ENCODE results near the gene KRTAP21-2.

The KRTAP21-2 gene

GRCh38 chr21:30714946-30715345, 32.1 kb downstream of the KRTAP21-2 start:
- DNase-seq (ENCODE audit: low spot score): no peak
- in situ Hi-C loops (cut with MboI; ENCODE audit: low sequenced_read_pairs, unreplicated experiment): no loop called here
- no peak for TF ChIP-seq CTCF (IDR thresholded peaks at IDR 0.05; ENCODE audit: borderline replicate concordance, control extremely low read depth, extremely low read depth, insufficient read depth, missing control alignments)

- in situ Hi-C loops (cut with MboI; ENCODE audit: low sequenced_read_pairs, unreplicated experiment): no loop called here
- no peak for TF ChIP-seq CTCF (IDR thresholded peaks at IDR 0.05; ENCODE audit: borderline replicate concordance, control extremely low read depth, extremely low read depth, insufficient read depth, missing control alignments)
- DNase-seq (ENCODE audit: low spot score): no peak
Measured at GRCh38 chr21:30714456-30714855, 32.6 kb downstream of the KRTAP21-2 start.

GRCh38 chr21:30713766-30714165, 33.3 kb downstream of the KRTAP21-2 start:
- in situ Hi-C loops (cut with MboI; ENCODE audit: low sequenced_read_pairs, unreplicated experiment): no loop called here
- TF ChIP-seq CTCF (IDR thresholded peaks at IDR 0.05; ENCODE audit: borderline replicate concordance, control extremely low read depth, extremely low read depth, insufficient read depth, missing control alignments): no peak
- no peak for DNase-seq (ENCODE audit: low spot score)

- TF ChIP-seq CTCF (IDR thresholded peaks at IDR 0.05; ENCODE audit: borderline replicate concordance, control extremely low read depth, extremely low read depth, insufficient read depth, missing control alignments): no peak
- DNase-seq (ENCODE audit: low spot score): no peak
- in situ Hi-C loops (cut with MboI; ENCODE audit: low sequenced_read_pairs, unreplicated experiment): no loop called here
Measured at GRCh38 chr21:30710499-30710898, 36.6 kb downstream of the KRTAP21-2 start.

- no peak for DNase-seq (ENCODE audit: low spot score)
- TF ChIP-seq CTCF (IDR thresholded peaks at IDR 0.05; ENCODE audit: borderline replicate concordance, control extremely low read depth, extremely low read depth, insufficient read depth, missing control alignments): no peak
- in situ Hi-C loops (cut with MboI; ENCODE audit: low sequenced_read_pairs, unreplicated experiment): no loop called here
Measured at GRCh38 chr21:30707409-30707808, 39.6 kb downstream of the KRTAP21-2 start.
